Kidney (tissue), 14 donors: Measurements from ENCODE around the gene AUTS2. TPM values are rescaled to one million over a fixed set of nuclear protein-coding genes. Genes with fewer than 3 reads are reported as not detected.

ENCODE experiments used
- DNase-seq, 5 donors: peaks; one replicate each; pipeline ENCODE4 v3.0.0-alpha.2; 2013 to 2020
- FAIRE-seq: peaks from 2 replicates; lab custom pipeline; 2012; peaks lifted over from hg19 to GRCh38; lab: Jason Lieb, UNC
- H3K27ac ChIP-seq, 2 donors: one replicate each; pipeline ENCODE4 v1.7.0; 2013; ENCODE audit warnings: low read depth in 2 of 2, low read length in 2 of 2, inconsistent platforms in 1 of 2
- H3K27me3 ChIP-seq: one replicate; pipeline ENCODE4 v1.7.1; 2013; ENCODE audit warnings: low read length, inconsistent platforms; ENCODE audit not compliant: control insufficient read depth, insufficient read depth
- H3K36me3 ChIP-seq, 3 donors: one replicate each; pipeline versions ENCODE4 v1.7.0 to v1.7.1; 2013; ENCODE audit warnings: low read length in 3 of 3, control low read depth in 1 of 3, inconsistent platforms in 1 of 3; ENCODE audit not compliant: insufficient read depth in 3 of 3, control insufficient read depth in 2 of 3
- H3K4me1 ChIP-seq, 3 donors: one replicate each; pipeline versions ENCODE4 v1.7.0 to v1.7.1; 2013; ENCODE audit warnings: low read length in 3 of 3, inconsistent platforms in 1 of 3, low read depth in 1 of 3; ENCODE audit not compliant: control insufficient read depth in 2 of 3, insufficient read depth in 2 of 3
- H3K4me3 ChIP-seq, 3 donors: one replicate each; pipeline versions ENCODE4 v1.7.0 to v1.8.1; 2013; ENCODE audit warnings: low read length in 3 of 3, control low read depth in 1 of 3, inconsistent platforms in 1 of 3
- H3K9ac ChIP-seq, 3 donors: one replicate each; pipeline versions ENCODE4 v1.7.0 to v1.7.1; 2013; ENCODE audit warnings: low read length in 3 of 3, control low read depth in 1 of 3, inconsistent platforms in 1 of 3
- H3K9me3 ChIP-seq, 3 donors: one replicate each; pipeline versions ENCODE4 v1.7.0 to v1.7.1; 2013; ENCODE audit warnings: low read length in 3 of 3, control low read depth in 1 of 3, inconsistent platforms in 1 of 3; ENCODE audit not compliant: control insufficient read depth in 2 of 3, insufficient read depth in 1 of 3
- intact Hi-C: fragments of 100-400 bp; cut with DNase I; formaldehyde crosslinking; loops from one replicate; pipeline ENCODE4 v1.11.1; 2022
- polyA plus RNA-seq: library from polyadenylated mRNA; stranded (reverse); fragments of 350-450 nt; fragmentation: Illumina TruSeq; extraction: RNeasy Lipid Tissue Mini Kit (QIAGEN cat#74804); gene quantifications from one replicate; pipeline ENCODE4 v1.2.3, GENCODE V29; 2014; ENCODE audit warnings: low read depth, low replicate concordance; ENCODE audit not compliant: insufficient read depth
- total RNA-seq: library from RNA; stranded (reverse); fragmentation: NEBNext Ultra II Directional; extraction: Animal tissue kit (Norgen Biotek cat#: 25700); gene quantifications from one replicate; pipeline ENCODE4 v1.2.1, GENCODE V29; 2021
- TF ChIP-seq, protein P1 (sequence below): IDR thresholded peaks from 3 replicates; pipeline ENCODE4 v1.5.1; 2012; ENCODE audit warnings: mild to moderate bottlenecking, moderate library complexity, borderline replicate concordance; ENCODE audit not compliant: insufficient read depth; ENCODE audit errors: extremely low read depth
- donor health status: control.
- donor health status: control.
- donor health status: control.
- donor health status: control.
- donor health status: control.
- donor health status: DM: yes; HTN: yes; CAD: no.
- donor health status: Normal renal cell carcinoma (clear cell type).

AUTS2 gene
- total and polyA plus RNA-seq, 2 donors from 2014 or later: 5.2 to 33.8 TPM

DNA sequence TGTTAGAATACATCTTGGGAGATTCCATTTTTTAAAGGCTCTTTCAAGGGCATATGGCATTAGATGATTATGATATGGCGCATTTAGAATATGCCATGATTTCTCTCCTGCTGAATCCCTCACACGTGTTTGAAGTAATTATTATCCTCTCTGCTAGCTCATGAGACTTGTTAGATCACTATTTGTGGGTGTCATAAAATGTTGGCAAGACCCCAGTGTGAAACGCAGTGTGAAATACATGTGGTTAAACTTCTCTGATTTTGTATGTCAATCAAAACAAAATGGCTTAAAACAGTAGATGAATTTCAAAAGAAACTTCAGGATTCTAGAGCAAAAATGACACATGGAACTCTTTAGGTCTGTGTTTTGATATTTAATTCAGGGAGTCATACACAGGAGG lies 560.8 kb downstream of the AUTS2 start:
- Histone ChIP-seq H3K27ac (no peak overlapping the region), H3K4me1 (no peaks in the 10 kb centered on the region), H3K4me3 (no peak overlapping the region), H3K9ac (no peak overlapping the region), H3K9me3 (no peaks in the 10 kb centered on the region), H3K36me3 (no peaks in the 10 kb centered on the region), H3K27me3 (no peaks in the 10 kb centered on the region)
- FAIRE-seq: no peak
- intact Hi-C loops: no loop called here
- no peak for DNase-seq
- TF ChIP-seq, protein P1, sequence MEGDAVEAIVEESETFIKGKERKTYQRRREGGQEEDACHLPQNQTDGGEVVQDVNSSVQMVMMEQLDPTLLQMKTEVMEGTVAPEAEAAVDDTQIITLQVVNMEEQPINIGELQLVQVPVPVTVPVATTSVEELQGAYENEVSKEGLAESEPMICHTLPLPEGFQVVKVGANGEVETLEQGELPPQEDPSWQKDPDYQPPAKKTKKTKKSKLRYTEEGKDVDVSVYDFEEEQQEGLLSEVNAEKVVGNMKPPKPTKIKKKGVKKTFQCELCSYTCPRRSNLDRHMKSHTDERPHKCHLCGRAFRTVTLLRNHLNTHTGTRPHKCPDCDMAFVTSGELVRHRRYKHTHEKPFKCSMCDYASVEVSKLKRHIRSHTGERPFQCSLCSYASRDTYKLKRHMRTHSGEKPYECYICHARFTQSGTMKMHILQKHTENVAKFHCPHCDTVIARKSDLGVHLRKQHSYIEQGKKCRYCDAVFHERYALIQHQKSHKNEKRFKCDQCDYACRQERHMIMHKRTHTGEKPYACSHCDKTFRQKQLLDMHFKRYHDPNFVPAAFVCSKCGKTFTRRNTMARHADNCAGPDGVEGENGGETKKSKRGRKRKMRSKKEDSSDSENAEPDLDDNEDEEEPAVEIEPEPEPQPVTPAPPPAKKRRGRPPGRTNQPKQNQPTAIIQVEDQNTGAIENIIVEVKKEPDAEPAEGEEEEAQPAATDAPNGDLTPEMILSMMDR: no peak

DNA sequence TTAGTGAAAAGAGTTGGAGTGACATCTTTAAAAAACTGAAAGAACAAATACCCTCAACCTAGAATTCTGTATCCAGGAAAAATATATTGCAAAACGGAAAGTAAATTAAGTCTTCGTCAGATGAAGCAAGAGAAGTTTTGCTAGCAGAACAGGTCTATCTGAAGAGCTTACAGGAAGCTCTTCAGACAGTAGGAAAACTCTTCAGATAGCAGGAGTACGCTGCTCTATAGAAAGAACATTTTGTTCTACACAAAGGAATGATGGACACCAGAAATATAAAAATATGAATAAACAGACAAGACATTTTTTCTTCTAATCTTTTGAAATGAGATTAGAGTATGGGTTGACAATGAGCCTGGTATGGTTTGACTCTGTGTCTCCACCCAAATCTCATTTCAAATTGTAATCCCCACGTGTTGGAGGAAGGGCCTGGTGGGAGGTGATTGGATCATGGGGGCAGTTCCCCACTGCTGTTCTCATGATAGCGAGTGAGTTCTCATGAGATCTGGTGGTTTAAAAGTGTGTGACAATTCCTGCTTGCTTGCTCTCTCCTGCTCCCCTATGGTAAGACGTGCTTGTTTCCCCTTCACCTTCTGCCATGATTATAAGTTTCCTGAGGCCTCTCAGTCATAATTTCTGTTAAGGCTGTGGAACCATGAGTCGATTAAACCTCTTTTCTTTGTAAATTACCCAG lies 567.3 kb downstream of the AUTS2 start:
- H3K27me3 ChIP-seq: no peaks in the 10 kb centered on the region
- H3K4me1 ChIP-seq: no peaks in the 10 kb centered on the region
- no peak overlapping the region for H3K4me3 ChIP-seq
- peaks cover 0 to 4% (median 0%) of the 10 kb centered on the region in 3 donors for H3K9me3 ChIP-seq
- TF ChIP-seq, protein P1: no peak
- intact Hi-C loops: no loop called here
- H3K27ac ChIP-seq: no peak overlapping the region
- no peak overlapping the region for H3K9ac ChIP-seq
- FAIRE-seq: no peak
- no peak for DNase-seq
- H3K36me3 ChIP-seq: no peaks in the 10 kb centered on the region

DNA sequence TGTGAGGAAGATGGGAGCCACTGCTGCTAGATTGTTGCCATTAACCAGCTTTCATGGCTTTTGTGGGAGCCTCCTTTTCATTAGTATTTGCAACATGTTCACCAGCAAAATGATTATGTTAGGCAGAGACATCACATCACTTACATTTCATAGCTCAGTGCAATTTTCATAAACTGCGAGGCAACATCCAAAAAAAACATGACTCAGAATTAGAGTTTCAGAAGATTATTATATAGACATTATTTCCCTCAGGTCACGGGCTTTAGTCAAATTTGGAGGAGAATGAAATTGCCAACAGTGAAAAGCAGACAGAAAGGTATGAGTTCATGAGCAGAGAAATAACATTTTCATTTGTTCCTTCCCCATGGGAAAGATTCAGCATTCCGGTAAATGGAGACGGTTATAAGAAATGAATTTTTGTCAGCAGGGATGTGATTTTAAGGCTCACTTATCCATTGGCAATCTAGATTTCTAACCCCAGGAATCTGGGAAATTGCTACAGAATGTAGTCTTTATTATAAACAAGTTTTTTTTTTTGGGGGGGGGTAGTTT lies 573.2 kb downstream of the AUTS2 start:
- H3K27ac ChIP-seq: no peak overlapping the region
- TF ChIP-seq, protein P1: no peak
- no peak overlapping the region for H3K9ac ChIP-seq
- intact Hi-C loops: no loop called here
- DNase-seq (no peak), FAIRE-seq (no peak)
- no peak overlapping the region for H3K4me3 ChIP-seq
- no peaks in the 10 kb centered on the region for H3K4me1 ChIP-seq
- H3K27me3 ChIP-seq: no peaks in the 10 kb centered on the region
- H3K9me3 ChIP-seq: peaks cover 0 to 4% (median 2%) of the 10 kb centered on the region in 3 donors
- no peaks in the 10 kb centered on the region for H3K36me3 ChIP-seq
